Loucy (cell line): ENCODE data around the gene EXOC7.

Experiments used
- EZH2phosphoT487 ChIP-seq: fragments of 200-600 bp; IDR thresholded peaks from 2 replicates; pipeline ENCODE4 v1.6.1; 2018; ENCODE audit warnings: antibody characterized with exemption, mild to moderate bottlenecking, moderate library complexity, borderline replicate concordance
- TF ChIP-seq, protein P1 (sequence below): fragments of 200-600 bp; sonication (generic); conservative IDR thresholded peaks from 2 replicates; pipeline ENCODE4 v1.5.1; 2014; ENCODE audit warnings: mild to moderate bottlenecking, antibody characterized with exemption, low read length

DNA sequence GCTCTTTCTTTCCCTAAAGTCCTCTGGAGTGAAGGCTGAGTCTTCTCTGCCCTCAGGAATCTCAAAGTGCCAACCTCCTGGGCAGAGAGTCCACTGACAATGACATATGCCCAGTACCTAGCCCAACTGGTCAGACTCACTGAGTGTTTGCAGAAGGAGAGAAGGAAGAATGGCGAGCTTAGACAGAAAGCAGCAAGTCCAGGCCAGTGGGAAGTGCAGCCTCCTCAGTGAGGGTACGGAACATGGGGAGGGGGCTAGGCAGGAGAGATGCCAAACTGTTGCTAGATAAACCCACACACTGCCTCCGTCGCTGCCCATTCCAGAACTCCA, 678 bp downstream of the EXOC7 start:
- TF ChIP-seq, protein P1, sequence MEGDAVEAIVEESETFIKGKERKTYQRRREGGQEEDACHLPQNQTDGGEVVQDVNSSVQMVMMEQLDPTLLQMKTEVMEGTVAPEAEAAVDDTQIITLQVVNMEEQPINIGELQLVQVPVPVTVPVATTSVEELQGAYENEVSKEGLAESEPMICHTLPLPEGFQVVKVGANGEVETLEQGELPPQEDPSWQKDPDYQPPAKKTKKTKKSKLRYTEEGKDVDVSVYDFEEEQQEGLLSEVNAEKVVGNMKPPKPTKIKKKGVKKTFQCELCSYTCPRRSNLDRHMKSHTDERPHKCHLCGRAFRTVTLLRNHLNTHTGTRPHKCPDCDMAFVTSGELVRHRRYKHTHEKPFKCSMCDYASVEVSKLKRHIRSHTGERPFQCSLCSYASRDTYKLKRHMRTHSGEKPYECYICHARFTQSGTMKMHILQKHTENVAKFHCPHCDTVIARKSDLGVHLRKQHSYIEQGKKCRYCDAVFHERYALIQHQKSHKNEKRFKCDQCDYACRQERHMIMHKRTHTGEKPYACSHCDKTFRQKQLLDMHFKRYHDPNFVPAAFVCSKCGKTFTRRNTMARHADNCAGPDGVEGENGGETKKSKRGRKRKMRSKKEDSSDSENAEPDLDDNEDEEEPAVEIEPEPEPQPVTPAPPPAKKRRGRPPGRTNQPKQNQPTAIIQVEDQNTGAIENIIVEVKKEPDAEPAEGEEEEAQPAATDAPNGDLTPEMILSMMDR: no peak
- no peak for TF ChIP-seq EZH2phosphoT487
